Right renal cortex interstitium (tissue), 3 donors: ENCODE data around the gene PDCD5. TPM values are rescaled to one million over a fixed set of nuclear protein-coding genes. Genes with fewer than 3 reads are reported as not detected.
"Not testable (repeated sequence)": the region's sequence is repeated elsewhere in the genome, so short reads cannot be mapped to it uniquely, and the experiment has no call there.

Experiments used
- DNase-seq, 3 donors: peaks; one replicate each; pipeline ENCODE4 v3.0.0-alpha.2; 2013; ENCODE audit warnings: low read depth in 3 of 3, low spot score in 2 of 3
- polyA plus RNA-seq, 3 donors: library from polyadenylated mRNA; unstranded; fragments of 120-200 nt; gene quantifications; one replicate each; pipeline ENCODE4 v1.2.1, GENCODE V29; 2013; ENCODE audit not compliant: insufficient read length in 3 of 3

Gene PDCD5, protein sequence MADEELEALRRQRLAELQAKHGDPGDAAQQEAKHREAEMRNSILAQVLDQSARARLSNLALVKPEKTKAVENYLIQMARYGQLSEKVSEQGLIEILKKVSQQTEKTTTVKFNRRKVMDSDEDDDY
- polyA plus RNA-seq, result 100 to 1,000 TPM; 106 to 128 (median 123) TPM

DNA sequence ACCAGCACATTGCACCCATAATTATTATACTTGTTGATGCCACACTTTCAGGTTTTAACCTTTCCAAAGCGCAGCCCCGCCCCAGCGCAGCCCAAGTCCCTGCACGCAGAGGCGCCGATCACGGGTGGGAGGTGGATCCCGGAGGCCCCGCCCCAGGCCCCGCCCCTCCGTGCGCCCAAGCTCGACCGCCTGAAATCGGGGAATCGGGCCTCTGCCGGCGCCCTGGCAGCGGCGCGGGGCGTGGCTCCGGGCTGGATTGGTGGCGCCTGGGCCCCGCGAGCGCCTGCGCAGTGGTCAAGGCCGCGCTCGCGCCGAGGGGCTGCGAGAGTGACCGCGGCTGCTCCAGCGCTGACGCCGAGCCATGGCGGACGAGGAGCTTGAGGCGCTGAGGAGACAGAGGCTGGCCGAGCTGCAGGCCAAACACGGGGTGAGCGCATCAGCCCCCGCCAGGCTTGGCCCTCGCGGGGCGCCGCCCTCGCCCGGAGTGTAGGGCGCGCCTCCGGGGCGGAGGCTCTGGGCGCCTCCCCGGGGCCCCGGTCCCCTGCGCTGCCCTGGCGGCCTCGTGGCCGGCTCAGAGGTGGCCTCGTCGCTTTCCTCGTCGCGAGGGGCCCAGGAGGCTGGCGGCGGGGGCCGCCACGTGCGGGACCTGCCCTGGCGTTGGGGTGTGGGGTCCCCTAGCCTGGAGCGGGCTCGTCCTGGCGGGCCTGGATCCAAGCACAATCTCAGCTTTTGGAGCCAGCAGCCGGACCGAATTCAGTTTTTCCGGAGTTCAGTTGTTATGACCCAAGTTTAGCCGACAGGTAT lies at the start of gene PDCD5:
Gene PDCD5 (plus strand): TSS at position 290 of the 804 bp plus-strand sequence. CDS start 72 bp downstream, at position 362.
- DNase-seq, result peak; percentile 72 to 89 (median 87)

DNA sequence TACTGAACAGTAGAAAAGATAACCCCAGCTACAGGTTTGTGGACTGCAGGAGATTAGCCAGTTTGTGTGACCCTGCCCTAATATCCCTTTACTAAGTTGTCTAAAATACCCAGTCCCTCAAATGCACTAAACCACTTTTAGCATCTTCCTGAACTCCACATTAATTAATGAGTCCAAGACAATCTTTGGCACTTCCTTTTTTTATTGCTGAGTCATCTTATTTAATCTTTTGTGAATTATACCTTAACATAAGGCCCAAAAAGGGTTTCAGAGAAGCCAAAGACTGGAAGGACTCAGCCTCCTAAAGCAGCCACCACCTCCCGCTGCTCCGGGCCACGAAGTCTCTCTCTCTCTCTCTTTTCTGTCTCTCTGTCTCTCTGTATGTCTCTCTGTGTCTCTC lies 48.8 kb upstream of the PDCD5 start:
- DNase-seq, result no peak

DNA sequence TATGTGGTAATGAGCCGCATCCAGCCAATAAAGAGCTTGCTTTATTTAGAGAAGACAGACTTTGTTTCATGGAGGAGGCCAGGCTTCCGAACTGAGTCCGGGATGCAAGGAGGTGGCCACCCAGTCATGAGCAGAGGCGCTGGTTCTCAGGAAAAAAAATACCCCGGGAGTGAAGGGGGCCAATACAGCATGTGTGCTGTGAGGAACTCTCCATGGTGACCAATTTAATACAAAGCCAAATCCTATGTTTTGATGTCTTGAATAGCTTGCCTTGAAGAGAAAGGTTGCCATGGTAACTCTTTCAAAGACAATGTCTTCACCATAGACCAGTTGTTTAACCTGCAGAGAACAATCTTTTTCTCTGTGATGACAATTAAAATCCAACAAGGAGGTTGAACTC lies 43.4 kb upstream of the PDCD5 start:
- DNase-seq, result no peak

DNA sequence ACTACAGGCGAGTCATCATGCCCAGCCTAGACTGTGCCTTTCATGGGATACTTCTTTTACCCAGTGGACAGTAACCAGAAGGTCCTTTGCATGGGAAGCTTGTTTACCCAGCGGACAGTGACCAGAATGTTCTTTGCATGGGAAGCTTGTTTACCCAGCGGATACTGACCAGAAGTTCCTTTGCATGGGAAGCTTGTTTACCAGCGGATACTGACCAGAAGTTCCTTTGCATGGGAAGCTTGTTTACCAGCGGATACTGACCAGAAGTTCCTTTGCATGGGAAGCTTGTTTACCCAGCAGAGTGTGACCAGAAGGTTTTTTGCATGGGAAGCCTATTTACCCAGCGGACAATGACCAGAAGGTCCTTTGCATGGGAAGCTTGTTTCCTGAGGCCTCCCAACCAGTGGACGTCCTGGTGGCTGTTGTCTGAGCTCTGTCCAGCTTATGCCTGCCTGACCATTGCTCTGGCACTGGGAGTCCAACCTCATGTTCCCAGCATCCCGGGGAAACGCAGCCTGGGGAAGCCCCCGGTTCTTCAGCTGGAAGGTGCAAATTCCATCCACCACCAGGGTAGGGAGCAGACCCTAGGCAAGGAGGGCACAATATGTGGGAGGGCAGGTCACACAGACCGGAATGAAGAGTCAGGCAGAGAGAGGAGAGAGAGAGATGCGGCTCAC lies 41.6 kb upstream of the PDCD5 start:
- DNase-seq, result no peak

DNA sequence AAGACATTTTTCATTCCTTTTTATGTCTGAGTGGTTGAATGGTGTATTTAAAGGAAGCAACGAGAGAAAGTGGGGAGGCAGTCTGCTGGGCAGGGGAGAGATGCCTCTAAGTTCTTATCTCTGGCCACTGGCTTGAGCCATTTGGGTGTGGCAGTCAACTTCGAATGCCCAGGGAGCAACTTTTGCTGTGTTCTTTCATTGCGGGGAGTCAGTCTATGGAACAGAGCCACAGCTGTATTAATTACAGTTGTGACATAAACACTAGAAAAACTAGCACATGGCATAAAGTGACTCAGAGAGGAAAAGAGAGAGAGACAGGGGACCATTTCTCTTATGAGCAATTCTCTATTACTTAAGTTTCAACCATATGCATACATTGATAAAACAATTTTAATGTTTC lies 40.4 kb upstream of the PDCD5 start:
- no peak for DNase-seq

DNA sequence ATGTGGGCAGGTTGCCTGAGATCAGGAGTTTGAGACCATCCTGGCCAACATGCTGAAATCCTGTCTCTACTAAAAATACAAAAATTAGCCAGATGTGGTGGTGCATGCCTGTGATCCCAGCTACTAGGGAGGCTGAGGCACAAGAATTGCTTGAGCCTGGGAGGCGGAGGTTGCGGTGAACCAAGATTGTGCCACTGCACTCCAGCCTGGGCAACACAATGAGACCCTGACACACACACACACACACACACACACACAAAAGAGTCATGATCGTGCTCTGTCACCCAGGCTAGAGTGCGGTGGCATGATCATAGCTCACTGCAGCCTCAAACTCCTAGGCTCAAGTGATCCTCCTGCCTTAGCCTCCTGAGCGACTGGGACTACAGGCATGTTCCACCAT lies 39.6 kb upstream of the PDCD5 start:
- DNase-seq, result not testable (repeated sequence)

DNA sequence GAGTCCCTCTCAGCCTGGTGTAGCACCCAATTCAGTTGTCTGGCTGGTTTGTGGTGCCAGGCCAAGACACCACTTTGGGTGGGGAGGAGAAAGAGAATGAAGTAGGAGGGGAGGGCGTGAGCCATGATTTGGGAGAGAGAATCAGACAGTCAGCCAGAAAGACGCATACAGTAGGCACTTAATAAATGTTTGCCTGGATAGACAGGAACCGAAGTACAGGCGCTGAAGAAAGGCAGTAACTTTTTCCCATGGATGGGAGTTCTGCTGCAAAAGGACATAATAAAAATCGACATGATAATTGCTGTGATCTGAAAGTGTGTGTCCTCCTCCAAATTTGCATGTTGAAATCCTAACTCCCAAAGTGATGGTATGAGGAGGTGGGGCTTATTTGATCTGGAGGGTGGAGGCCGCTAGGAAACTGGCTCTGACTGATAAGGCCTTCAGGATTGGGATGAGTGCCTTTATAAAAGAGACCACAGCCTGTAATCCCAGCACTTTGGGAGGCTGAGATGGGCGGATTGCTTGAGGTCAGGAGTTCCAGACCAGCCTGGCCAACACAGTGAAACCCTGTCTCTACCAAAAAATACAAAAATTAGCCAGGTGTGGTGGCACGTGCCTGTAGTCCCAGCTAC lies 38.4 kb upstream of the PDCD5 start:
- no peak for DNase-seq

DNA sequence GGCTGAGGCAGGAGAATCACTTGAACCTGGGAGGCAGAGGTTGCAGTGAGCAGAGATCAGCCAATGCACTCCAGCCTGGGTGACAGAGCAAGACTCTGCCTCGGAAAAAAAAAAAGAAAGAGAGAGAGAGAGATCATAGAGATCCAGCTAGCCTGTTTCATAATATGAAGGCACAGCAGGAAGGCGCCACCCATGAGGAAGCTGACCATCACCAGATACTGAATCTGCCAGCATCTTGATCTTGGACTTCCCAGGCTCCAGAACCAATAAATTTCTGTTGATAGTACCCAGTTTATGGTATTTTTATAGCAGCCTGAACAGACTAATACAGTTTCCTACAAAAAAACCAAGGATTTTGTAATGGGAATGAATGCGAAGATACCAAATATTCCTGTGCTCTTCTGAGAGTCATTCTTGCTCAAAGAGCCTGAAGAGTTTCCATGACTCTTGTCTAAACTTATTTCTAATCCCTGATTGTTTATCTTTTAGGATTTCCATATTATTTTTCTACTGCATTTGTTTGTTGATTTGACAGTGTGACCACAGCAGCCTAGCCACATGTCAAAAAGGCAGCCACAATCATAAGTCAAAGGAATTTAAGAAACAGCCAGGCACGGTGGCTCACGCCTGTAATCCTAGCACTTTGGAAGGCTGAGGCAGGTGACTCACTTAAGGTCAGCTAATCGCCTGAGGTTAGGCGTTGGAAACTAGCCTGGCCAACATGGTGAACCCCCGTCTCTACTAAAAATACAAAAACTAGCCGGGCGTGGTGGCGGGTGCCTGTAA lies 37.7 kb upstream of the PDCD5 start:
- DNase-seq, result no peak

DNA sequence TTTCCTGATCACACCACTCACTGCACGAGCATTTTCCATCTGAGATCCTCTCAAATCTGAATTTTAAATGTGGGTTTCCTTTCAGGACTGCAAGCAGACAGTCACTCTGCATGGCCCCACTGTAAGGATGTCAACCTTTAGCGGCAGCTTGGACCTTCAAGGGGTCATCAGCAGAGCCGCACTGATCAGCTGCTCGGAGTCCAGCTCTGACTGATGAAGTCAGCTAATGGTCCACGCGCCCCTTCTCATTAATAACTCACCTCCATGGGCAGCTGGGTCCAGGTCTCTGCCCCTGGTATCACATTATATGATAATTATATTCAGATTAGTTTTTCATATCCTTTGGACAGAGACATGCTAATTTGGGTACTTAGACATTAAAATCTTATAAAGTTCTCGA lies 36.1 kb upstream of the PDCD5 start:
- no peak for DNase-seq

DNA sequence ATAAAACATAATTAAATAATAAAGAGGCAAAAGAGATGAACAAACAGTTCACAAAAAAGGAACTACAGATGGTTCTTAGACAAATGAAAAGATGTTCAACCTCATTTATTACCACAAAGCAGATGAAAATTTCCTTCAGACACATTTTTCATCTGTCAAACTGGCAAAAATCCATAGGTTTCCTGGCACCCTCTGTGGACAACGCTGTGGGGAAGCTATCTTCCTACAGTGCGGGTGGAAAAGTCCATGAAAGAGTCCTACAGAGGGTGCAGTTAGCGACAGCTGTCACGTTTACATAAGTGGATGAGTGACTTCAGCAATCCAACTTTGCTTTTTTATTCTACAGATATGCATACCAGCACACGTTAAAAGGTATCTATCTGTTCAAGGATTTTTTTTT lies 30.3 kb upstream of the PDCD5 start:
- DNase-seq, result no peak

DNA sequence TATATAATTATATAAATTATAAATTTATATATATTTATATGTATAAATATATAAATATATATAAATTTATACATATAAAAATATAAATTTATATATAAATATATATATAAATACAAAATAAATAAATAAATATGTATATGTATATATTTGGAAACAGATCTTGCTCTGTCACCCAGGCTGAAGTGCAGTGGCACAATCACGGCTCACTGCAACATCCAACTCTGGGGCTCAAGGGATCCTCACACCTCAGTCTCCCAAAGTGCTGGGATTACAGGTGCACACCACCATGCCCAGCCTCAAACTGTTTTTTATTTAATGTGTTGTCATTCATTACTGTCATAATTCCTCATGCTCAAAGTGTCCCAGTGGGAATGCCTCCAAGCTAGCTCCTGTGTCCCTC lies 25.2 kb upstream of the PDCD5 start:
- DNase-seq, result no peak

DNA sequence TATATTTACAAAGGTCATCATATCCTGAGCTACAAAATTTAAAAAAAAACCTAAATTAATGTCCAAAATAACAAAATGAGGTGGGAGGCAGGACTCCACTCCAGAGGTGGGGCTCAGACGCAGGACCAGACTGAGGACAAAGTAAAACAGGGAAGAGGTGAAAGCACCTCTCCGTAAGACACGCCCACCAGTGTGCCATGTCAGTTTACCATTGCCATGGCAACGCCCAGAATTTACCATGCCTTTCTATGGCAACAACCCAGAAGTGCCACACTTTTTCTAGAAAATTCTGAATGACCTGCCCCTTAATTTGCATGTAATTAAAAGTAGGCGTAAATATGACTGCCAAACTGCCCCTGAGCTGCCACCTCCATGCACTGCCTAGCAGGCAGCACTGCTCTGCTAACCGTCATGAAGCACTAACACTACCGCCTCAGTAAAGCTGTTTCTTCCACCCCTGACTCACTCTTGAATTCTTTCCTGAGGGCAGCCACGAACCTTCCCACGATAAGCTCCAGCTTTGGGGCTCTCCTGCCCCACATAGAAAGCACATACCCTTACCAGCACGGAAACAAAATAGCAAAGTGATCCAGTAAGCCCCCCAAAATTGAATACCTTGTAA lies 22.3 kb upstream of the PDCD5 start:
- no peak for DNase-seq

DNA sequence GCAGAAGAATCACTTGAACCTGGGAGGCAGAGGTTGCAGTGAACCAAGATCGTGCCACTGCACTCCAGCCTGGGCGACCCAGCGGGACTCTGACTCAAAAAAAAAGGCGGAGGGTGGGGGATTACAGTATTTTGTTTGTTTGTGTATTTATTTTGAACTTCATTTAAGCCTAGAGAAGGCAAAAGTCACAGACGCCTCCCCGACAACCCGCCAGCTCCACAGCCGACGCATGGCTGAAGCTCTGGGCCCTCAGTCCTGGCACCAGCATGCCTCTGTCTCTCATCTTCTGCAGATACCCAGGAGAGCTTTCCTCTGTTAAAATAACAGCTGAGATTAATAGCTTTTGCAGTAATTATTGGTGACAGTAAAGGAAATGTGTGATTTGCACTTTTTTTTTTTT lies 17.2 kb upstream of the PDCD5 start:
- no peak for DNase-seq

DNA sequence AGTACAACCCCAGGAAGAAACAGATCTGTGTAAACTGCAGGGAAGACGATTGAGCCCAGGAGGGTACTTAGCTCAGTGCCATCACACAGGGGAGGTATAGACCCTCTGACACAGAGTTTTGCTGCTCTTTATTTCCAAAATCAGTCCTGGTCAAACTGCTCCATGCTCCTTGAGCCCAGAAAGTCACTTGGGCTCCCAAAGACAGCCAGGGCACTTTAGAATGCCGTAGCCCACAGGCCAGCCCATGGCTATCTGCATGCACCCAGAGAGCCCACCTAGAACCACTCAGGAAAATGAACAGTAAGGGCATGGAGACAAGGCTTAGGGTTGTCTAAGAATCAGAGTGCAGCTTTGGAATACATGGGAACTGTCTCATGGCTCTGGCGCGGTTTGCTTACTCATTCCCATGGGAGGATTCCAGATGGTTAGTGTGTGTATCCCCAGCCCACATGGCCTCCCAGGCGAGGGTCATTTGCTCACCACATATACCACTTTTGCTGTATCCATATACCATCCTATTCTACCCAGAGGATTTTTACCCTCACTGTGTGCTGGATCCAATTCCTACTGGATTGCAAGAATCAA lies 14.7 kb upstream of the PDCD5 start:
- DNase-seq, result no peak

DNA sequence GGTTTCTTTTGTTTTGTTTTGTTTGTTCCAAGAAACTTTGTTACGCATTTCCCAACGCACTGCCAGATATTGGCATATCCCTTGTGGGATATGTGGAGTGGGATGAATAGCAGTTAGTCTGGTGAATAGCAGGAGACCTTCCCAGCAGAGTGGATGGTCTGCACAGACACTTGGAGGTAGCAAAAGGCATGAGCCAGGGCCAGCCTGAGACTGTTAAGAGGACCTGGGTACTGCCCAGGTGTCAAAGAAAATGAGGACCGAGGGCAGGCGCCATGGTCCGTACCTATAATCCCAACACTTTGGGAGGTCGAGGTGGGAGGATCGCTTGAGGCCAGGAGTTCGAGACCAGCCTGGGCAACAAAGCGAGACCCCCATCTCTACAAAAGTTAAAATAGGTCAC lies 13.5 kb upstream of the PDCD5 start:
- no peak for DNase-seq

DNA sequence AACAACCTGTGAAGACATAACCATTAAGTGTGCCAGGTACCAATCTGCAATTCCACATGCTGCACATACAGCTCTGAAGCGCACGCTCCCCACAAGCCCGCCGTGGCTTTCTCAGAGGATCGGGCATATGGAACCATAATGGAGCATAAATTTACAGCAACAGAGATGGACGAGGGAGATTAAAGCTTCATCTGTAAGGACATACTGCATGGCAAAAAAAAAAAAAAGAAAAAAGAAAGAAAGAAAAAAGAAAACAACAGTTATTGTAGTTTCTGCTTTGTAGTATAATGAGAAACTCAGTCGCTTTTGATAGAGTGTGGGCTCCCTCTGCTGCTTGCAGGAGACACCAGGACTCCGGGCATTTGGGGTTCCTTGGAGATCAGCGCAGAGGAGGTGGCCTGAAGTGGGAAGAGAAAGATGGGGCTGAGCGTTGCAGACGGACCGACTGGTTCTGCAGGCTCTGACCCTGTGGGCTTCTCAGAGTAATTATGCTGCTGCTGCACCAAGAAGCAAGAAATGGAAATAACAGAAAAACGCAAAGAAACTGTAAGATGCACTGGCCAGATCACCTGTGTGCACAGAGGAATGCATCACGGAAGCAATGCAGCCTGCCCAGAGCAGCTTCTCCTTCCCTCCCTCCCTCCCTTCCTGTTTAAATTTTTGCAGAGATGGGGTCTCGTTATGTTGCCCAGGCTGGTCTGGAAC lies 10.8 kb upstream of the PDCD5 start:
- DNase-seq, result peak in 1 of 3 donors; percentile 34

DNA sequence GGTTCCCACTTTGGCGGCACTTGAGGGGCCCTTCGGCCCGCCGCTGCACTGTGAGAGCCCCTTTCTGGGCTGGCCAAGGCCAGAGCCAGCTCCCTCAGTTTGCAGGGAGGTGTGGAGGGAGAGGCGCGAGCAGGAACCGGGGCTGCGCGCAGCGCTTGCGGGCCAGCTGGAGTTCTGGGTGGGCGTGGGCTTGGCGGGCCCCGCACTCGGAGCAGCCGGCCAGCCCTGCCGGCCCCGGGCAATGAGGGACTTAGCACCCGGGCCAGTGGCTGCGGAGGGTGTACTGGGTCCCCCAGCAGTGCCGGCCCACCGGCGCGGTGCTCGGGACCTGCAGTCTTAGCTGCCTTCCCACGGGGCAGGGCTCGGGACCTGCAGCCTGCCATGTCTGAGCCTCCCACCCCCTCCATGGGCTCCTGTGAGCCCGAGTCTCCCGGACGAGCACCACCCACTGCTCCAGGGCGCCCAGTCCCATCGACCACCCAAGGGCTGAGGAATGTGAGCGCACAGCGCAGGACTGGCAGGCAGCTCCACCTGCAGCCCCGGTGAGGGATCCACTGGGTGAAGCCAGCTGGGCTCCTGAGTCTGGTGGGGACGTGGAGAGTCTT lies 9.4 kb upstream of the PDCD5 start:
- DNase-seq, result not testable (repeated sequence)

DNA sequence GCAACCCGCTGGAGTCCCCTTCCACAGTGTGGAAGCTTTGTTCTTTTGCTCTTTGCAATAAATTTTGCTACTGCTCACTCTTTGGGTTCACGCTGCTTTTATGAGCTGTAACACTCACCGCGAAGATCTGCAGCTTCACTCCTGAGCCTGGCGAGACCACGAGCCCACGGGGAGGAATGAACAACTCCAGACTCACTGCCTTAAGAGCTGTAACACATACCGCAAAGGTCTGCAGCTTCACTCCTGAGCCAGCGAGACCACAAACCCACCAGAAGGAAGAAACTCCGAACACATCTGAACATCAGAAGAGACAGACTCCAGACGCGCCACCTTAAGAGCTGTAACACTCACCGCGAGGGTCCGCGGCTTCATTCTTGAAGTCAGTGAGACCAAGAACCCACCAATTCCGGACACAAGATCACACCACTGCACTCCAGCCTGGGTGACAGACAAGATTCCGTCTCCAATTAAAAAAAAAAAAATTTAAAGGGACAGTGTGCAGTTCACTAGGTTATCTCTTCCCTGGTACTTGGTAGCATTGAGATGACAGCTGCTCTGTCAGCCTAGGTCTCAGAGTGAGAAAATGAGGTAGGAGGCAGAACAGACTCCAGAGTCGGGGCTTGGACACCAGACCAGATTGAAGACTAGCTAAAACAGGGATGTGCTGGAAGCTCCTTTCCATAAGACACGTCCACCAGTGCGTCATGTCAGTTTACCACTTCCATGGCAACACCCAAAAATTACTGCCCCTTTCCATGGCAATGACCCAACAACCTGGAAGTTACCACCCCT lies 8.1 kb upstream of the PDCD5 start:
- not testable (repeated sequence) for DNase-seq
